GM18868 (cell line): ENCODE results near the gene CD36.
A peak's percentile ranks its signal among the peaks of the same experiment; 100 is the strongest.

ENCODE experiments used
- ATAC-seq: cut with Tn5 transposase; IDR thresholded peaks from one replicate; pipeline ENCODE4 v1.9.1; 2021; ENCODE audit warnings: mild to moderate bottlenecking, moderate library complexity; ENCODE audit not compliant: unreplicated experiment

Gene CD36

GRCh38 chr7:80623503-80624252 is 14.8 kb upstream of the CD36 start:
- no peak for ATAC-seq

DNA sequence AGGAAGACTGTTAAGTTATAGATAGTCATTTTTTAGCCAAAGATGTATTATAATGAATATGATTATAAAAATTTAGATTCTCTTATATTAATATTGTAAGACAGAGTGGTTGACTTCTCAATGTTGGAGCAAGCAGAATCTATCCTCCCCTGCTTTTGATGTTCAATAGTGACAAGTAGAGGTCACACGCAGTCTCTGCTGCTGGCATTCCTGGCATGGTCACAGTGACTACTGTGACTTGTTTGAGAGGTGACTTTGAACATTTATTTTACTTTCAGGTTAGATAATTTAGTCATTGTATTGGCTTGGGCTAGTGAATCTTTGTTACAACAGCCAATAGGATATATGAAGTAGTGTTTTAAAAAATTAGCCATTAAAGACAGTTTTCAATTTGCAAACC is 13.7 kb upstream of the CD36 start:
- ATAC-seq, result no peak

- no peak for ATAC-seq
Measured at GRCh38 chr7:80629023-80629422, 9.4 kb upstream of the CD36 start.

- no peak for ATAC-seq
Measured at GRCh38 chr7:80630608-80631405, 7.6 kb upstream of the CD36 start.

DNA sequence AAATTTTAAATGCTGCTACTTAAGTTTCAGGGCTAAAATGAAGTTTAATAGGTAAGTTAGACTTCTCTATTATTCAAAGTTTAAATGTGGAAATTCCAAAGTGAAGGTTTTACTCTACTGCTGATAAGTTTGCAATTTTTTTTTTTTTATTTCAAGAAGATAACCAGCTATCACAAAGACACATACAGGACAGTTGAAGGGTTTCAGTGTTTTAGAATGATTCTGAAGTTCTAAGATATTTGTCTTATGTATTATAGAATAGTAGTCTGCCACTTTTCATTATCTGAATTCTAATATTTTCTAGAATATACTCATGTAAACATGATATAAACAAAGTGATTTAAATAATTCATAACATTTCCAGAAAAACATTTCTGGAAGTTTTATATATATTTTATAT is 7.0 kb upstream of the CD36 start:
- no peak for ATAC-seq

DNA sequence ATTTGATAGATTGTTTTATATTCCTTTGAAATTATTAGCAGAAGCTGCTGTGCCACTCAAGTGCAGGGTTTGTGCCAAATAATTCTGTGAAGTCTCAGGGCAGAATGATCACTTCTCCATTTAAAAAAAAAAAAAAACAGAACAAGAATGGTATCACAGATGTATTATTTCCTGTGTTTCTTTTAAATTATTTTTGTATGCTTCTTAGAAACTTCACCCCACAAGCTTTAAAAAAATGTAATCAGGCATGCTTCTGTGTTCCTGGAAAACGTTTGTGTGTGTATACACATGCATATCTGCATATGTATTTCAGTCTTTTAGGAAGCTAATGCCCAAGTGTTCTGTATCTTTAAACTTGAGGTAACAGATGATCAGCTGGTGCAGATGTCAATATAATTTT is 6.3 kb upstream of the CD36 start:
- ATAC-seq, result peak; percentile 40

DNA sequence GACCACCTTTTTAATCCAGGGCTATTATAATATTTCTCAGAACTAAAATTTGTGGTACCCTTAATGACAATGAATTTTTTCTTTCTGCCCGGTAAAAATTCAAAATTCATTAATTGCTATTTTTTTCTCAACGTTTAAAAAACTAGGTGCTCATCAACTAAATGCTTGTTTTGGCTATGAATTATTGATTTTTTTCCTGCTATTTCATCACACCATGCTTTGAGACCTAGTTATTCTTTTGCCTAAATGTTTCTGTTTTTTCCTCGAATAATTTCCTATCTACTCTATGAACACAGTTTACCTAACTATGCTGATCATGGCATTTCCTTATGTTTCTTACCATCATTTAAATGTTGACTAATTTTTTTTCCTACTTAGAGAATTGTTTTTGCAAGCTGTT is 5.6 kb upstream of the CD36 start:
- ATAC-seq, result no peak

DNA sequence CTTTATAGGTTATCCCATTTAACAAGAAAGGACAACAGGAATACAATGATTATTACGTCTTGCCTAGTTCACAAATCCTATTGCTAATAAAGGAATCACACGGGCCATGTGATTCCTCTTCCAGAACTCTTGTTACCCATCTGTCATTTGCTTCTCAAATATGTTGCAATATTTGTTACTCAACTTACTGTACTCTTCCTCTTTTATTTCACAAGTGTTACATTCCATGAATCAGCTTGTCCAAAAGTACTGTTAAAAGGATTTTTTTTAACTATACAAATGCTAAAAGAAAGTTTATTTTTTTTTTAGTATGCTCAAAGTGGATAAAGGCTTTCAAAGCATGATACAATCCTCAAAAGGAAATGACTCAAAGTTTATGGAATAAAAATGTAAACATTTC is 3.9 kb upstream of the CD36 start:
- ATAC-seq, result no peak

DNA sequence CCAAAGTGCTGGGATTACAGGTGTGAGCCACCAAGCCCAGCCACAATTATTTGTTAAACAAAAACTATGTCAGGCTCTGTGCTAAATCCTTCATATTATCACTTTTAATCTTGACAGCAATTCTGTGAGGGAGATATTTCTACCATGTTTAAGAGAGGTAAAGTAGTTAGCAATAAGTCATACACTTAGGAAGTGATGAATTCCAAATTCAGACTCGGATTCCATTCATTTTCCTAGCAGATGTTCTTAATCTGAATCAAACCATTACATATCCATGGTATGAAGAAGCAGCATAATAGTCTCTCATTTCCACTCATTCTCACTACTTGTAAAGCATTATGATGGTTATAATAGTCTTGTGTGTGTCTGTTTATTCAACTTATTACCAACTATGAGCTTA is 2.9 kb upstream of the CD36 start:
- ATAC-seq, result no peak

GRCh38 chr7:80635998-80636397 is 2.4 kb upstream of the CD36 start:
- ATAC-seq, result no peak

GRCh38 chr7:80636709-80637108 is 1.7 kb upstream of the CD36 start:
- ATAC-seq, result no peak

- peak; percentile 47 for ATAC-seq
Measured at GRCh38 chr7:80637454-80637853, 988 bp upstream of the CD36 start.

DNA sequence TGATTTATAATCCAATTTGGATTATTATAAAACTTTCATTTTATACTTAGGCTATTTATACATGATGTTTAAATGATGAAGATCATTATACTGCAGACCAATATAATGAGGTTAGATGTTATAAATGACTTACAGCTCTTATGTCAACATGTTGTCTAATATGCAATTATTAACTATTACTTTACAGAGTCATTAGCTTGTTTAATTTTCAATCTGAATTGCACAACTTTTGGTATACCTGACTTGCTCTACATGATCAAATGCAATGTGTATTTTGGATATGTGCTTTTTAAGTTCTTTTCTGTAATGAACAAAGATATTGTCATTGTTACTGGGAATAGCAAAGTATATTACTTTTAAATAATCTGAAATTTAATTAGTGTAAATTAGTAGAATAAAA is 569 bp downstream of the CD36 start:
- no peak for ATAC-seq

GRCh38 chr7:80640846-80641245 is 2.4 kb downstream of the CD36 start:
- no peak for ATAC-seq

- ATAC-seq, result no peak
Measured at GRCh38 chr7:80641548-80641947, 3.1 kb downstream of the CD36 start.

DNA sequence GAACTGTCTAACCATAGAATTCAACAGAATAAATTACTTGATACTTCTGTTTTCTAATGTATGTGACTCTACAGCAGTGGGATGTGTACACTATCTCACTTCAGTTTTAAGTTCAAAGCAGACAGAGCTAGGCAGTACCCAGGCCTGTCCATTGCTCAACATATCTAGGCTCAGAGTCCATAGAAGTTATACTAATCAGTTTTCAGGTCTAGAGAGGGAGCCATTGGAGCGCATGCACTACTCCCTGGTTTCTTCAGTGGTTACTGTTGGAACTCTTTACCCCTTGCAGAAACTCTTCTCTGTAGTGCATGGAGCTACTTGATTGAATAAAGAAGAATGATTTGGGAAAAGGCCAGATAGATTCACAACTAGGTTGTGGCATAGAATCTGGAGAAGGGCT is 4.4 kb downstream of the CD36 start:
- ATAC-seq, result no peak

GRCh38 chr7:80643336-80643915 is 5.0 kb downstream of the CD36 start:
- ATAC-seq, result no peak

GRCh38 chr7:80644054-80644453 is 5.6 kb downstream of the CD36 start:
- no peak for ATAC-seq

DNA sequence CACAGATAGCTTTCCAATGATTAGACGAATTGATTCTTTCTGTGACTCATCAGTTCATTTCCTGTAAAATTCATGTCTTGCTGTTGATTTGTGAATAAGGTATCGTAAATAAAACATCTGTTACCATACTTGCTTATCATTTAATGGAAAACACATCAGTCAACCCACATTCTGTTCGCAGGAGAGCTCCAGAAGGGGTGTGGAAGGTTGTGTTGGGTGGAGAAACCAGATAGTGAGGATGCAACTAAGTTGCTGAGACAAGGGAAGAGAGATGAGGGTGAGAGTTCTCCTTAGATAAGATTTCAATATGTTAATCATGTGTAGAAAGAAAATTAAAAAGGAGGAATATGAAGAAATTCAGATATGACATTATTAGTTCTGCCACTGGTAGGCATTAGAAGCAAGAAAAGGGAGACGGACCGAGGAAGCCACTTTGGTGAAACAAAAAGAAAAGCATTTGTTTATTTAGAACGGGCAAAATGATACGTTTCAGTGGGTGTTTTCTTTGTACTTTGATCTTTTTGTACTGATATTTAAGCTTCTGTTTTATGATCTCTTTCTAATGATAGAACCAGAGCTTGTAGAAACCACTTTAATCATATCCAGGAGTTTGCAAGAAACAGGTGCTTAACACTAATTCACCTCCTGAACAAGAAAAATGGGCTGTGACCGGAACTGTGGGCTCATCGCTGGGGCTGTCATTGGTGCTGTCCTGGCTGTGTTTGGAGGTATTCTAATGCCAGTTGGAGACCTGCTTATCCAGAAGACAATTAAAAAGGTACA is 7.8 kb downstream of the CD36 start:
- no peak for ATAC-seq

- no peak for ATAC-seq
Measured at GRCh38 chr7:80647436-80647835, 9.0 kb downstream of the CD36 start.

DNA sequence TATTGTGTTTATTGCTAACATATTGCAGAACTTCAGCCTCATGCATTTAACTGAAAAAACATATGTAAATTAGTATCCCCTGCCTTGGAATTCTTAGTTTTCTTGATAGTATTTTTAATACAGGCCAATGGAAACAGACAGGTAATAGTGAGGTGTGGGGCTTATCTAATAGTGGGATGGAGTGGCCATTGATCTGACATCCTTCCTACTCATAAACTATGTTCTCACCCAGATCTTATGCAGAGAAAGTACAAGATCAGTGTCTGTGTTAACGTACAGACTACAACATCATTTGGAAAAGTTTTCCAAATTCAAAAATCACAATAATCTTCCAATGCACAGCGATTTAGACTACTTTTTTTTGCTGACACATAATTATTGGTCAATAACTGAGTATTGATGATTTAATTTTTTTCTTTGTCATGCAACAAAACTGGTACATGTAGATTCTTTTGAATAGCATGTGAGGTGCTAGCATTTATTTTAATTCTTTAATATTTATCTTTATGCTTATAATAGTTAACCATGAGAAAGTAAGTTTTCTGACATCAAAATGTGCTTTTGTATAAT is 9.7 kb downstream of the CD36 start:
- no peak for ATAC-seq
